HG03439 (cell line): Measurements from ENCODE around the gene ODF2.
"Not testable (repeated sequence)": the region's sequence is repeated elsewhere in the genome, so short reads cannot be mapped to it uniquely, and the experiment has no call there.

Source experiments
- ATAC-seq: cut with Tn5 transposase; IDR thresholded peaks from one replicate; pipeline ENCODE4 v1.9.1; 2021; ENCODE audit warnings: mild to moderate bottlenecking, moderate library complexity; ENCODE audit not compliant: unreplicated experiment

The ODF2 gene

DNA sequence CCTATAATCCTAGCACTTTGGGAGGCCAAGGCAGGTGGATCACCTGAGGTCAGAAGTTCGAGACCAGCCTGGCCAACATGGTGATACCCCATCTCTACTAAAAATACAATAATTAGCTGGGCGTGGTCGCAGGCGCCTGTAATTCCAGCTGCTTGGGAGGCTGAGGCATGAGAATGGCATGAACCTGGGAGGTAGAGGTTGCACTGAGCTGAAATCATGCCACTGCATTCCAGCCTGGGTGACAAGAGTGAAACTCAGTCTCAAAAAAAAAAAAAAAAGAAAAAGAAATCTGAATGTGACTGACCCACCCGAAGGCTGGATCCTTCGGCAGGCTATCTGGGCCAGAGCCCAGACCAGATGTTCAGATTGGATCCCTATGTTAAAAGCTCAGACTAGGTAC is 32.5 kb upstream of the ODF2 start:
- ATAC-seq, result not testable (repeated sequence)

DNA sequence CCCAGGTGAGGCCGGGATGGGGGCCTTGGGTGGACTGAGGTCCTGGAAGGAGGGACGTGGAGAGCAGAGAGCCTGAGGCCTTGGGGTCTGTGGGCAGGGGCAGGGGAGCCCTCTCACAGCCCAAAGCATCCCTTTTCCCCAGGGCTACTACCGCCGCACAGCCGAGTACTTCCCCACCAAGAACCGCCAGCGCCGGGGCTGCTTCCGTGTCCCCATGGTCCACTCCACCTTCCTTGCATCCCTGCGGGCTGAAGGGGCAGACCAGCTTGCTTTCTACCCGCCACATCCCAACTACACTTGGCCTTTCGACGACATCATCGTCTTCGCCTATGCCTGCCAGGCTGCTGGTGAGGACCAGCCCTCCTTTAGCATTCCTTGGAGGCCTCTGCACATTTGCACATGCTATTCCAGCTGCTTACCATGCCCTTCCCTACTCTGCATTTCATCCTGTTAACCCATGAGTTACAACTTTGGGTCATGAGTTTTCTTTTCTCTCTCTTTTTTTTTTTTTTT is 31.5 kb upstream of the ODF2 start:
- ATAC-seq, result no peak

DNA sequence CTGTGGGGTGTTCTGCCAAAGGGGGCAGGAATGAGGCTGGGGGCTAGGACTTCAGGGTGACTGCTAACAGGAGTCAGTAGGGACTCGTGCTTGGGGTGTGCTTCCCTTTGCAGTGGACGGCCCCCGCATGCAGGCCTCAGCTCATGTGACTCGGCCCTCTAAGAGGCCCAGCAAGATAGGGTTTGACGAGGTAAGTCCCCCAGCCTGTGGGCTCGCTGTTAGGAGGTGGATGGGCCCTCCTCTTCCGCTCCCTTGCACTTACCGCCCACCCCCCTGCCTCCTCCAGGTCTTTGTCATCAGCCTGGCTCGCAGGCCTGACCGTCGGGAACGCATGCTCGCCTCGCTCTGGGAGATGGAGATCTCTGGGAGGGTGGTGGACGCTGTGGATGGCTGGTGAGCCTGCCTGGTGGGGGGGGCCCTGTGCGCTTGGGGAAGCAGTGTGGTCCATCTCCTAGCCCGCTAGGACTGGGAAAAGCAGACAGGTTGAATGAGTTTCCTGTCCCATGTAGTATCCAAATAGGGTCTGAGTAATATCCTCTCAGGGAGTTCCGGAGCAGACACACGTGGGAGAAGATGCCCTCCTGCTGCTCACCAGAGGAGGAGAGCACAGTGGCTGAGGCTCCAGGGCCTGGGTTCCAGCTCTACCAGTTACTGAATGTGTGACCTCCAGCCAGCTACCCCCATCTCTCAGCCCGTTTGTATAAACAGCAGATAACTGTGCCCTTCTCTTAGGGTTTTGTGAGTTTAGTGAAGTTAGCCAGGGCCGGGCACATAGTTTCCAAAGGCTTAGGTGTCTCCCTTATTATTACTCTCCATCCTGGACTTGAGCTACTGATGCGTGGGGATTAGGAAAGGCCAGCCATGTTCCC is 26.9 kb upstream of the ODF2 start:
- no peak for ATAC-seq

DNA sequence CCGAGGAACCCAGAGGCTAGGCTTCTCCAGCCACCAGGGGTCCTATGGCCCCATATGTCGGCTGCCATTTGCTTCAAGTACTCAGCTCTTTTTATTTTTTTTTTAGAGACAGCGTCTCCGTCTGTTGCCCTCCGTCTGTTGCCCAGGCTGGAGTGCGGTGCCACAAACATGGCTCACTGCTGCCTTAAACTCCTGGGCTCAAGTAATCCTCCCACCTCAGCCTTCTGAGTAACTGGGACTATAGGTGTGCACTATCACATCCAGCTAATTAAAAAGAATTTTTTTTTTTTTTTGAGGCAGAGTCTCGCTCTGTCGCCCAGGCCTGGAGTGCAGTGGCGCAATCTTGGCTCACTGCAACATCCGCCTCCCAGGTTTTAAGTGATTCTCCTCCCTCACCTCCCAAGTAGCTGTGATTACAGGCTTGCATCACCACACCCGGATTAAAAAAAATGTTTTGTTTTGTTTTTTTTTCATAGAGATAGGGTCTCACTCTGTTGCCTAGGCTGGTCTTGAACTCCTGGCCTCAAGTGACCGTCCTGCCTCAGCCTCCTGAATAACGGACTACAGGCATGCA is 26.2 kb upstream of the ODF2 start:
- no peak for ATAC-seq

DNA sequence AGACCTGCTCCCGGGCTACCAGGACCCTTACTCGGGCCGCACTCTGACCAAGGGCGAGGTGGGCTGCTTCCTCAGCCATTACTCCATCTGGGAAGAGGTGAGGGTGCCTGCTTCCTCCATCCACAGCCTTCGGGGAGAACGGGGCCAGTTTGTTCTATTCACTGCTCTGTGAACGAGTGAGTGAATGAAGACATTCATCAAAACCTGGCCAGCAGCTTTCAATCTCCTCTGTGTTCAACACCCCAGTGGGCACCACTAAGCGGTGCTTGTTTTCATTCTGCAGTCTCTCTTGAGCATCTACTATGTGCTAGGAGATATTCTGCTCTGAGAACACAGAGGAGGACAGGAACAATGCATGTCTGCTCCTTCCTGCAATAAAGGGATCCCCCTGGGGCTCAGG is 24.6 kb upstream of the ODF2 start:
- ATAC-seq, result no peak

GRCh38 chr9:128434340-128434739 is 21.5 kb upstream of the ODF2 start:
- no peak for ATAC-seq

GRCh38 chr9:128435611-128436010 is 20.2 kb upstream of the ODF2 start:
- ATAC-seq, result no peak

DNA sequence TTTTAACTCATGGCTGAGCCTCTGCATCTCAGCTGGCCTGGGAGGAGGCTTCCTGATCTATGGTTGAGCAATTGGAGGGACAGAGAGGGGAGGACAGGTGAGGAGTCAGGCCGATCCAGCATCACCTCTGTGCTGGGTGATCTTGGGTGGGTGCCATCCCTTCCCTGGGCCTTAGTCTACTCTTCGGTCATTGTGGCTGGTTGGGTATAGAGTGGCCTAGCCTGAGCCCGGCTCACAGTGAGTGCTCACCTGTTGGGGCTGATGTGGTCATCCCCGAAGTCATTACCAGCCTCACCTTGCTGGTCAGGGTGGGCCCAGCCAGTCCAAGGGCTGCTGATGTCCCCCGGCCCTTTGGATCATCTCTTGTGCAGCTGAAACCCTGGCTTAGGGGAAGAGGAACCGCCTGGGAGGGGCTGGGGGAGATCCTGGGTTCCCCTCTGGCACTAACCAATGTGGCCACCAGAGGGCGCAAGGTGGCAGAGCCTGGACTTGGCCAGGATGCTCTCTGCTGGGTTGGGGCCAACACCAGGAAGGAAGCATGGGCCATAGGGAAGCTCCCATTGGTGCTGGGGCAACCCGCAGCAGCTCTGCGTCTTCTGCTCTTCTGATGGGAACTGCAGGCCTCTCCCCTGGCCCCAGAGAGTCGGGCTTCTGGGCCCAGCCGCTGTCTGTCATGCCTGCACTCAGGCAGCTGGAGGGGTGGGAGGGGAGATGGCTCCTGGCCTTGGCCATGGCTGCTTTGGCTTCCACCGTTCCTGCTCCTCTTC is 17.3 kb upstream of the ODF2 start:
- ATAC-seq, result peak; percentile 58

DNA sequence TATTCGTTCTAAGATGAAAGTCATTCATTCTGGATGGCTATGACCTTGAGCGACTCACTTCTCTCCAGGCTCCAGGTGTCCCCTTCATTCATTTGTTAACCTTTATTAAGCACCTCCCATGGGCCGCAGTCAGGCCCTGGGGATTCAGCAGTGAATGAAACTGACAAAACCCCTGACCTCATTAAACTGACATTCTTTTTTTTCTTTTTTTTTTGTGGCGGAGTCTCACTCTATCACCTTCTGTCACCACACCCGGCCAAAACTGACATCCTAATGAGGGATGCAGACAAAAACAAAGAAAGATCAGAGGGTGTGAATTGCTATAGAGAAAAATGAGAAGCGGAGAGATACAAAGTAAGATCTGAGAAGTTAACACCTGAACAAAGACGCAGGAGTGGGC is 16.5 kb upstream of the ODF2 start:
- no peak for ATAC-seq

DNA sequence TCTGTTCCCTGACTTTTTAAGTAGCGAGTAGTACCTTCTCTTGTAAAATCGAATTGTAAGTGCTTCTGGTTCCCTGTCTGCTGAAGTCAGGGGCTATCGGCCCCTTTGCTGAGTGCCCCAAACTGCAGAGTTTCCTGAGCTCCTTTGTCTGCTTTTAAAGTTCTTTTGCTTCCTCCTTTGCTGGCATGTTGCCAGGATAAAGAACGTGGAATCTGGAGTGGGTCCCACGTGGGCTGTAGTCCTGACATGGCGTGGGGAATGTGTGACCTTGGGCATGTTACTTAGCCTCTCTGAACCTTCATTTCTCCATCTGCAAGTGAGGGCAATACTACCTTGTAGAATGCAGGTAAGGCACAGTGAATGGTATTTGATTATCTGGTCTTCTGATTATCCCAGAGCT is 13.7 kb upstream of the ODF2 start:
- ATAC-seq, result no peak

DNA sequence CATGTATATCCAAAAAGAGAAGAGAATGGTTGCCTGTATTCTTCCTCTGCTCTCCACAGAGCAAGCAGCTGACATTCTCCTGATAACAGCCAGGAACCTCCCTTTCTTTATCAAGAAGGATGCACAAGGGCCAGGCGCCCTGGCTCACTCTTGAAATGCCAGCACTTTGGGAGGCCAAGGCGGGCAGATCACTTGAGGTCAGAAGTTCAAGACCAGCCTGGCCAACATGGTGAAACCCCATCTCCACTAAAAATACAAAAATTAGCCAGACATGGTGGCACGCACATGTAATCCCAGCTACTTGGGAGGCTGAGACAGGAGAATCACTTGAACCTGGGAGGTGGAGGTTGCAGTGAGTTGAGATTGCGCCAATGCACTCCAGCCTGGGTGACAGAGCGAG is 9.3 kb upstream of the ODF2 start:
- not testable (repeated sequence) for ATAC-seq

GRCh38 chr9:128448746-128449145 is 7.1 kb upstream of the ODF2 start:
- ATAC-seq, result no peak

DNA sequence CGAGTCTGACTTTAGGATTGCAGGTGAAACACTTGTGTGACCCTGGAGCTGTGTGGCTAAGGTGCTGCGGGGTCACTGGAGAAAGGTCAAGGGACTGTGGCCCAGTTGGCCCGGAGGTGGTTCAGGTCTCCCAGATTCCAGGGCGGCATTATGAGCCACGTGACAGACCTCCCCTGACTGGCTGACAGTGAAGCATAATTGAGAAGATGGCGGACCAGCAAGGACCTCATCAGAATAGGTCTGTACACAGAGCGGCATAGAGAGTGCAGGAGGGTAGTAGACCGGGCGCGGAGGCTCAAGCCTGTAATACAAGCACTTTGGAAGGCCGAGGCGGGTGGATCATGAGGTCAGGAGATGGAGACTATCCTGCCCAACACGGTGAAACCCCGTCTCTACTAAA is 815 bp upstream of the ODF2 start:
- ATAC-seq, result no peak

- peak; percentile 56 for ATAC-seq
Observed at GRCh38 chr9:128456613-128457061, 831 bp downstream of the ODF2 start.

DNA sequence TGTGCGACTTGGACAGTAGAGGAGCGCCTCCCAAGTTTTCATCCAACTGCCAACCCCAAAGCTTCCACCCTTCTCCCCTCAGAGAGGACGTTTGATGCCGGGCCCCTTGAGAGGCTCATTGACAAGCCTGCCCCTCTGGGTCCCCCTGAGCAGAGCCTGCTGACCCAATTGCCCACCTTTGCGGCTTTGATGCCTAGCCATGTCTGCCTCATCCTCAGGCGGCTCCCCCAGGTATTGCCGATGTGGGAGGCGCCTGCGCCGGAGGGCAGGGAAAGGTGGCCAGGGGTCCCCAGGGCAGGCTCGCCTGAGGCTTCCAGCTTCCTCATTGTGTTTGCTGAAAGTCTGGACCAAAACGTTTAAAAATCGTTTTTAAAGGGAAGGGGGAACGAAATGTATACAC is 1.4 kb downstream of the ODF2 start:
- ATAC-seq, result no peak

- ATAC-seq, result no peak
Observed at GRCh38 chr9:128459011-128459410, 3.2 kb downstream of the ODF2 start.

DNA sequence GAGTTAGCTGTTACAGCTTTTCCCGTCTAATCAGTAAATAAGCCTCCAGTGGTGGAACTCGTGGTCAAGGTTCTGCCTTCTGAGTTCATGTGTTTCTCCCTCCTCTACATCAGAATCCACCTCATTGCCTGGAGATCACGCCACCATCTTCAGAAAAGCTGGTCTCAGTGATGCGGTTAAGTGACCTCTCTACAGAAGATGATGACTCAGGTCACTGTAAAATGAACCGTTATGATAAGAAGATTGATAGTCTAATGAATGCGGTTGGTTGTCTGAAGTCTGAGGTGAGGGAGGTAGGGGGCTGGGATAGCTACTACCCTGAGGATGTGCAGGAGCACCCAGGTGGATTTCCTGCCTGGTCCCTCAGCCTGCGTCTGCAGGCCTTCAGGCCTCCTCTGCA is 13.3 kb downstream of the ODF2 start:
- no peak for ATAC-seq

- no peak for ATAC-seq
Observed at GRCh38 chr9:128470560-128470959, 14.8 kb downstream of the ODF2 start.

GRCh38 chr9:128473104-128473503 is 17.3 kb downstream of the ODF2 start:
- no peak for ATAC-seq

- no peak for ATAC-seq
Observed at GRCh38 chr9:128475867-128476266, 20.1 kb downstream of the ODF2 start.

DNA sequence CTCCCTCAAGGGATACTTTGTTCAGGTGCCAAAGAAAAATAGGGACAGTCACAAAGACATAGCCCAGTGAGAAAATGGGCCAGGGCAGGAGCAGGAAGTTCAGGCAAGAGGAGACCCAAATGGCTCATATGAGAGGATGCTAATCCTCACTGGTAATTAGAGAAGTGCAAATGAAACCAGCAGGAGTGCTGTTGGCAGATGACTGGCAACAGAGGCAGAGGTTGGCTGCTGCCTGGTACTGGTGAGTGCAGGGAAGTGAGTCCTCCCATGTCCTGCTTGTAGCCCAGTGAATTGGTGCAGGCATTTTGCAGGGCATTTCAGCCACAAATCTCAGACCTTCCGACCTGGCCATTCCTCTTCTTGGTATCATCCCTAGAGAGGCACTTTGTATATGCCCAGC is 23.5 kb downstream of the ODF2 start:
- no peak for ATAC-seq

DNA sequence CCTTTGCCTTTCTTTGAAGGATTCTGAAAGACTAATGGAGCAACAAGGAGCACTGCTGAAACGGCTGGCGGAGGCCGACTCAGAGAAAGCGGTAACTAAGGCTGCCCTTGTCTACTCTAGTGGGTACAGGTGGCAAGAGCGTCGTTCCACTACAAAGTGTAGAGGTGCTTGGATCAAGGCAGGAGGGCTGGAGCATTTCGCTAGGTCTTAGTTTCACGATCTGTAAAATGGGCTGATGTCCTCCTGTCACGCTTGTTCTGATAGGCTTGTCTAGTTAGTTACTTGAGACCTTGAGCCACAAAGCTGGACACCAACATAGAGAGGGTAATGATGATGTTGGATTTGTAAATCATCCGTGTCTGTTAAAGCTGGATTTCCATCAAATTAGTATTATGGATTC is 25.8 kb downstream of the ODF2 start:
- no peak for ATAC-seq
